Measurements from ENCODE around the gene DEPDC7.
"Not testable (repeated sequence)": the region's sequence is repeated elsewhere in the genome, so short reads cannot be mapped to it uniquely, and the experiment has no call there.

DEPDC7 gene

DNA sequence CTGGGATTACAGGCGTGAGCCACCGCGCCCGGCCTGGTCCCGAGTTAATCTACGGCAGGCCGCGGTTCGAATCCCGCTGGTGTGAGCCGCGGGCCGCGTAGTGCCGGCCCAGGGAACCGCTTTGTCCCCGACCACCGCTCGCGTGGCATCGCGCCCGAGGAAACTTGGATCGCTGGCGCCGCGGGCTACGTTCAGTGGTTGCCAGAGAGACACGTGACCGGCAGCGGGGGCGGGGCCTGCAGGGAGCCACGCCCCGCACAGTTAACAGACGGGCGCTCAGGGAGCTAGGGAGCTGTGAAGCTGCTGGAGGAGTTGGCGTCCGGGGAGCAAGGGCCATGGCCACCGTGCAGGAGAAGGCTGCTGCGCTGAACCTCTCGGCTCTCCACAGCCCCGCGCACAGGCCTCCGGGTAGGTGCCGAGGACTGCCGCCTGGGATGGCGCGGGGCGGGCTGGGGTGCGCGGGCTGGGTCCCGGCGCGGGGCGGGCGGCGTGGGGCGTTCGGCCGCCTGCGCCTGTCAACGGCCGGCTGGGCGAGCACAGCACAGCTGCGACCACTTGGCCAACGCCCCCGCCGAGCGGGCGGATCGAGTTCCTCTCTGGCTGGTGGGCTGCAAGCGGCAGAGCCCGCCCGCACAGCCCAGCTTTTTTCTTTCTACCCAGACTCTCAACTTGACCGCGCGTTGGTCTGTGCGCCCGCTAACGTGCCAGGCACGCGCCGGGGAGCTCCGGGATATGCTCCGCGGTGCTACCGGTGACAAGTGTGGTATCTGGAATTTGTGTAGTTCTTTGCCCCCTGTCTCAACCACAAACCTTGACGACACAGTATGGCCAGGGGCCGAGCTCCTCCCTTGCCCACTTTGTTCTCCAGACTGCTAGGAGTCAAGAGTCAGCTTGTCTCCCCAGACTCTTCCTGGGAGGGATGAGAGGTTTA is at the start of gene DEPDC7:
Gene DEPDC7, plus strand, starts transcription at position 258 of the 931 bp plus-strand sequence. Its CDS starts 78 bp downstream, at position 336.
- peak; percentile 77 for DNase-seq (ENCODE audit: low read depth)

DNA sequence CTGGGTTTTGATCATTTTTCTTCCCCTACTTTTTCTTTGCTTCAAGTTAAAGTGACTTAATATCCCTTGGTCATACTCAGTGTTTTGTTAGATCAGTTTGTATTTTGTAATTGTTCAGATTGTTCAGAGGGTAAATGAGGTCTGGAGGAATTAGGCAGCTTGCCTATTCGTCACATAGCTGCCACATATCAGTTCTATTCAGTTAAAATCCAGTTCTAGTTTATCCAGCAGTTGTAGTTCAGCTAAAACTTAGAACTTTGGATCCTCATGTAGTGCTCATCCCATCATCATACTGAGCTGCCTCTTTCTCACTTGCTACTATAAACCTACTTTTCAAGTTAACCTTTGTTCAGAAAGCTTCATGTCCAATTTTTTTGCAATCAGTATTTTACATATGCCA is 47.1 kb upstream of the DEPDC7 start:
- DNase-seq (ENCODE audit: low read depth): no peak

DNA sequence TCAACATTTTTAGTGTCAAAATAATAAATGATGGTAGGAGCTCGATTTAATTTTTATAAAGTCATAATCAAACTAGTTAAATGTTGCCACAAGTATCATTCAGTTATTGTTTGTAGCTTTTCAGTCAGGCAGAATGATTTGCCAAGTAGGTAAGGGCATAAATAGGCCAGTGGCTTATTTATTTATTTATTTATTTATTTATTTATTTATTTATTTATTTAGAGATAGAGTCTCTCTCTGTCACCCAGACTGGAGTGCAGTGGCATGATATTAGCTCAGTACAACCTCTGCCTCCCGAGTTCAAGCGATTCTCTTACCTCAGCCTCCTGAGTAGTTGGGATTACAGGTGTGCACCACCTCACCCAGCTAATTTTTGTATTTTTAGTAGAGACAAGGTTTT is 43.4 kb upstream of the DEPDC7 start:
- DNase-seq (ENCODE audit: low read depth): not testable (repeated sequence)

DNA sequence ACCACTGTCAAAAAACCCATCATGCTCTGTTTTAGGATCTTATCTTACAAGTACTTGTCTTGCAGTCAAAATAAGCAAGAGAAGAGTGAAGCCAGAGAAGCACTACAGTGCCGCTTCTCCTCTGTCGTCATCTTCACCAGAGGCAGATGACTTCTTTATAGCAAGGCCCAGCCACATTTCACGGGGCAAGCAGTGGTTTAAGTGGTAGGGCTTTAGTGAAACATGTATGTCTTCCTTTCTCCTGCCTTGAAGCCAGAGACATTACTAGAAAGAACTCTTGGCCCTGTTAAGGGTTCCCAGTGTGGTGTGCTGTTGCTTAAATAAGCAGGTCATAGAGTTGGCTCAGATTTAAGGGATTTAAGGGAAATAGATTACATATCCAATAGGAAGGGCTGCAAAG is 42.9 kb upstream of the DEPDC7 start:
- no peak for DNase-seq (ENCODE audit: low read depth)

DNA sequence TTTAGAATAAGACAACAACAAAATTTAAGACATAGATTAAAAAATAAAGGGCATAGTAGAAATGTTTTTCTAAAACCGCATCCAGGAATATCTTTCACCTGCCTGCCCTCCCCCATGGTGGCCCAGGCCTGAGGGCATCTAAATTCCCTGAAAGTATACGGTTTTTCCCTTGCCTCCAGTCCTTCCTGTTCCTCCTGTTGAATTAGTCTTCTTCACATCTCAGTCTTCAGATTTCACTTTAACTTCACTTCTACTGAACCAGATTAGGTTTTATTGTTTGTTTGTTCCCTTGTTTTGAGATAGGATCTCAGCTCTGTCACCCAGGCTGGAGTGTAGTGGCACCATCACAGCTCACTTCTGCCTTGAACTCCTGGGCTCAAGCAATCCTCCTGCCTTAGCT is 33.1 kb upstream of the DEPDC7 start:
- no peak for DNase-seq (ENCODE audit: low read depth)

DNA sequence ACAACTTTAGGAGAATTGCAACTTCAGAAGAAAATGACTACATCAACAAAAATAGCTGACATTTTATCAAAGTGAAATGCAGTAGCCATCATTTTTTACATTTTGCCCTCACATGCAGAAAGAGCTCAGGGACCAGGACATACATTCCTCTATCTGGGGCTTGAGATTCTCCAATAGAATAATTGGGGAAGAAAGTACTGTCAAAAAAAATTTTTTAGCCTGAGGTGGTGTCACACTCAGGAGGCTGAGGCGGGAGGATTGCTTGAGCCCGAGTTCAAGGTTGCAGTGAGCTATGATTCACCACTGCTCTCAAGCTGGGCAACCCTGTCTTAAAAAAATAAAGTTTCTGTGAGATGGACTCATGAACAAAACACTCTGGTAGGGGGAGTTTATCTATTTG is 32.2 kb upstream of the DEPDC7 start:
- DNase-seq (ENCODE audit: low read depth): no peak

DNA sequence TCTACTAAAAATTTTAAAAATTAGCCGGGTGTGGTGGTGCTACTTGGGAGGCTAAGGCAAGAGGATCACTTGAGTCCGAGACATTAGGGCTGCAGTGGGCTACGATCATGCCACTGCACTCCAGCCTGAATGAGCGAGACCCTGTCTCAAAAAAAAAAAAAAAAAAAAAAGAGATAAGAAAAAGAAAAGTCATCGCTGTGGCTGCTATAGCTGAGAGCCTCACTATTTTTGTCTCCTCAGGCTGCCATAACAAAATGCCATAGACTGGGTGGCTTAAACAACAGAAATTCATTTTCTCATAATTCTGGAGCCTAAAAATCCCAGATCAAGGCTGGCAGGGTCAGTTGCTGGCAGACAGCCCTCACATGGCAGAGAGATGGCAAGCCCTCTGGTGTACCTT is 30.1 kb upstream of the DEPDC7 start:
- no peak for DNase-seq (ENCODE audit: low read depth)

DNA sequence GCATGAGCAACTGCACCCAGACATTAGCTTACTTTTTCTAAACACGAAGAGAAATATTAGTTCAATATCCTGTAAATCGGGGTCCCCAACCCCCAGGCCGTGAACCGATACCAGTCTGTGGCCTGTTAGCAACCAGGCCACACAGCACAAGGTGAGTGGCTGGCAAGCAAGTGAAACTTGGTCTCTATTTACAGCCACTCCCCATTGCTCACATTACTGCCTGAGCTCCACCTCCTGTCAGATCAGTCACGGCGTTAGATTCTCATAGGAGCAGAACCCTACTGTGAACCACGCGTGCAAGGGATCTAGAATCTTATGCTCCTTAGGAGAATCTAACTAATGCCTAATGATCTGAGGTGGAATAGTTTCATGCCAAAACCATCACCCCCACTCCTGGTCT is 27.8 kb upstream of the DEPDC7 start:
- no peak for DNase-seq (ENCODE audit: low read depth)

DNA sequence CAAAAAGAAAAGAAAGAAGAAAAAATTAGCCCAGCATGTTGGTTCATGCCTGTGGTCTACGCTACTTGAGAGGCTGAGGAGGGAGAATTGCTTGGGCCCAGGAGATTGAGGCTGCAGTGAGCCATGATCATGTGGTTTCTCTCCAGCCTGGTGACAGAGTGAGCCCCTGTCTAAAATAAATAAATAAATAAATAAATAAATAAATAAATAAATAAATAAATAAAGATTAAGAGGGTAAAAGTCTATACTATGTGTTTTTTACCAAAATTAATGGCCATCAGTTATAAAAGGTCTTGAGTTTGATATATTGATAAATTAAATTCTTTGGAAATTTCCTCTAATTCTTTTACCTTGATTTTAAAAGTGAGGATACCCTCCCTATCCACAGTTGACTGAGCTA is 25.2 kb upstream of the DEPDC7 start:
- no peak for DNase-seq (ENCODE audit: low read depth)

DNA sequence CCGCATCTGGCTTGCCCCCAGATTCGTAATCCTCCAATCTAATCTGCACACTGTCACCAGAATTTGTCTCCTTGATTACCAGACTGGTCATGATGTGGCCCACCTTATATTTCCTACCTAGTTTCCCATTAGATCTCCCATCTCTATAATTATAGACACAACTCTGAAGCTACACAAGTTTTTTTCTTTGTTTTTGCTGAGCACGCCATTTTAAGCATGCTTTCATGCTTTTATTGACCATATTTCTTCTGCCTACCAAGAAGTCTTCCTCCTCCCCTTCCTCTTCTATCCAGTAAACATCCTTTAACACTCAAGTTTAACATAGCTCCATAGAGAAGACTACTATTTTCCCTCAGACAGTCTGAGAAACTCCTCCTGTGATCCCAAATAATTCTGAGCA is 24.3 kb upstream of the DEPDC7 start:
- no peak for DNase-seq (ENCODE audit: low read depth)

DNA sequence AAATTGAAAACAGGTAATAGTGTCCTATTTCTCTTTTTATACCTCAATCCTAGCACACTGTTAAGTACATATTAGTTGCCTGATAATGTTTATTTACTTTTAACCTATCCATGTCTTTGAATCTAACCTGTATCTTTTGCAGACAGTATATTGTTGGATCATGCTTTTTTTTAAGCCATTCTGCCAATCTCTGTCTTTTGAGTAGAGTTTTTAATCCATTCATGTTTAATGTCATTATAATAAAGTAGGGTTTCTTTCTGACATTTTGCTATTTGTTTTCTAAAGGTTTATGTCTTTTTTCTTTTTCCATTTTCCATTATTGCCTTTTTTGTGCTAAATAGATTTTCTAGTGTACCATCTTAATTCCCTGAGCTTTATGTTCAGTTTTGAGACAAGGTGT is 23.8 kb upstream of the DEPDC7 start:
- no peak for DNase-seq (ENCODE audit: low read depth)

DNA sequence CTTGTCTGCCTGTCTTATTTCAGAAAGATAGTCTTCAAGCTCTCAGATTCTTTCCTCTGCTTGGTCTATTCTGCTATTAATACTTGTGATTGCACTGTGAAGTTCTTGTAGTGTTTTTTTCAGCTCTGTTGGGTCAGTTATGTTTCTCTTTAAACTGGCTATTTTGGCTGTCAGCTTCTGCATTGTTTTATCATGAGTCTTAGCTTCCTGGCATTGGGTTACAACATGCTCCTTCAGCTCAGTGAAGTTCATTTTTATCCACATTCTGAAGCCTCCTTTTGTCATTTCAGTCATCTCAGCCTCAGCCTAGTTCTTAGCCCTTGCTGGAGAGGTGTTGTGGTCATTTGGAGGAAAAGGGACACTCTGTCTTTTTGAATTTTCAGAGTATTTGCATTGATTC is 15.5 kb upstream of the DEPDC7 start:
- DNase-seq (ENCODE audit: low read depth): no peak

DNA sequence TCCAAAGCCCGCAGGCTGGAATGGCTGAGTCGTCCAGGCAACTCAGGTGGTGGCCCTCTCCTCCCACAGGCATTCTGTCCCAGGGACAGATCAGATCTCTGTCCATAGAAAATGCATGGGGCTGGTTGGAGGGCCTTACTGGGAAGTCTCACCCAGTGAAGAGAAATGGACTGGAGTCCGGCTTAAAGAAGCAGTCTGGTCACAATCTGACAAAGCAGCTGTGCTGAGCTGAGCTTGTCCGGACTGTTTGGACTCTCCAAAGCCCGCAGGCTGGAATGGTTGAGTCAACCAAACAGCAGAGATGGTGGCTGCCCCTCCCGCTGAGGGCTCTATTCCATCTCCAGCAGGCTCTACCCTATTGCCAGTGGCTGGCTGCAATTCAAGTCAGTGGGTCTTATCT is 14.4 kb upstream of the DEPDC7 start:
- no peak for DNase-seq (ENCODE audit: low read depth)

DNA sequence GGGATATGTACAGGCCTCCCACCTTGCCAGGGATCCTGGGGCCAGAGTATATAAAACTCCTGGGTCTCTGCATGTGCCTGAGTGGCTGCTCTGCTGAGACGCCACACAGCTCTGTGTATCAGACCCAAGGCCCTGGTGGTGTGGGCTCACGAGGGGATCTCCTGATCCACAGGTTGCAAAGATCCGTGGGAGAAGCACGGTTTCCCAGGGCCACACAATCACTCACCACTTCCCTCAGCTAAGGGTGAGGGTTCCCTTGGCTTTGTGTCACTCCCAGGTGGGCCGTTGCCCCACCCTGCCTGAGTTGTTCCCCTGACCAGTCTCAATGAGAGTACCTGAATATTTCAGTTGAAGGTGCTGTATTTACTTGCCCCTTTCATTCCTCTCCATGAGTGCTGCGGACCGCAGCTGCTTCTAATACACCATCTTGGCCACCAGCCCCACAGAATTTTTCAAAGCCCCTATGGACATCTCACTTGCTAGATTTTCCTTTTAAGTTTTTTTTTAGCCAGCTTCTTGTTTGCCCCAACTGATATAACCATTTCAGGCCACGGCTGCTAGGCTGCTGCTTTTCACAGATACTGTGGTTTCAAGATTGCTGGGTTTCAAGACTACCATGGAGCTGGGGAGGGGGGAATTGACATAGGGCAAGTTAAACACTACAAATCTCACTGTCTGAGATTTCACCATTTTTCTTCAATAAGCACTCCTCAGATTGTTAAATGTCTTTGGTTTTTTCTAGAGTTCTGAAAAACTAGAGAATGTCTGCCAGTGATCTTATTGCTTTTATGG is 13.7 kb upstream of the DEPDC7 start:
- no peak for DNase-seq (ENCODE audit: low read depth)

DNA sequence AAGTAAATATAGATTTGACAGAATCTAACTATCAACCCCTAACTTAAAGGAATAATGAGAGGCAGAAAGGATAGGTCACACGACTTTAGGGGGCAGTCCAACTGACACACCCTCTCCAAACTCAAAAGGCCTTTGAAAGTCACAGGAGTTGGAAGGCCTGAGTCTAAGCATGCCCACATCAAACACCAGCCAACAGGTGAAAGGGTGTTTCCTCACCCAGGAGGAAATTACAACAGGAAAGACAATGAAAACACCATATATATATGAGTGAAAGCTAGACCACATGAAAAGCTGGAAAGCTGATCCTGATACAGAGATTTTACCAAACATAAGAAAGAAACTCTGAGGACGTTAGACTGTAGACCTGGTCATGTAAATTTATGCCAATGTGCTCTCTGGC is 10.5 kb upstream of the DEPDC7 start:
- DNase-seq (ENCODE audit: low read depth): no peak

DNA sequence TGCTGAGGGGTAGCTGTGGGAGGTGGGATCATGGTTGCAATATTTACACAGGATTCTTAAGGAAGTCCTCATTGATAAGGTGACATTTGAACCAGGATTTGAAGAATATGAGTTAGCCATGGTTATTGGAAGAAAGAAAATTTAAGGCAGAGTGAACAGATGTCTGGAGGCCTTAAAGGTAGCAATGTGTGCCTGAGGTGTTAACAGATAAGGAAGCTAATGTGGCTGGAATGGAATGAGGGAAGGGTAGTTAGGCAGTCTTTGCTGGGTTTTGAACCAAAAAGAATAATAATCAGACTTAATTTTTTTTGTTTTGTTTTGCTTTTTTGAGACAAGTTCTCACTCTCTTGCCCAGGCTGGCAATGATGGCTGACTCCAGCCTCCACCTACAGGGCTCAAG is 9.7 kb upstream of the DEPDC7 start:
- DNase-seq (ENCODE audit: low read depth): no peak

DNA sequence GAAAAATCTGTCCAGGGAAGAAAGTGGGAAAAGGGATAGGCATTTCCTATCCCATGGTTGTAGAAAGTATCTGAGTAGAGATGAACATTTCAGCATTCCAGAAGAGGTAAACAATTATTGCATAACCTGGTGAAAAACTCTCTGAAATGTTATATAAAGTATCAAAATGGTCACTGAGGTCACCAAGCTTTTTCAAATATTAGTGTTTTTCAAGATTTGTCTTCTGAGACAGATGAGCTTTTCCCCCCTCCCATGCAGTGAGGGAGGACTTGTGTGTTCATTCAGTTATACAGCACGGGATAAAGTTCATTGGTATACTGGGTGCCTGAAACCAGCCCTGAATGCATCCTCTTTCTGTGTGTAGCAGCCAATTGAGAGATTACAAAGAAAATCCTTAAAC is 1.9 kb upstream of the DEPDC7 start:
- no peak for DNase-seq (ENCODE audit: low read depth)

DNA sequence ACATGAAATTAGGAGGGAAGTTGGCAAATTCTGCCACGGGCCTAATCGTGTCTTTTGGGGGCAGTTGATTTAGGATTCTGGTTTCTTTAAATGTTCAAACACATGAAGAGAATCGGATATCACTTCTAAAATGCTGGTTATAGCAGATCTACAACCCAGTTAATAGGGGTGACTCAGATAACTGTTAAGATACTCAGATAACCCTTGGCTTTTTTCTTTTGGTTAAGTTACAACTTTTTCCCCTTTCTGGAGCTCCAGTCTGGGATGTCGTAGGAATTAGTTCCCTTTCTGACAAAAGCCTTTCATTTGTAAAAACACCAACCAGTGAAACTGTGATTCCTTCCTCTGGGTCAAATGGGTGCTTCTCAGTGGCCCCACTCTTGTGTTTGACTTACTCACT is 976 bp downstream of the DEPDC7 start:
- DNase-seq (ENCODE audit: low read depth): no peak

DNA sequence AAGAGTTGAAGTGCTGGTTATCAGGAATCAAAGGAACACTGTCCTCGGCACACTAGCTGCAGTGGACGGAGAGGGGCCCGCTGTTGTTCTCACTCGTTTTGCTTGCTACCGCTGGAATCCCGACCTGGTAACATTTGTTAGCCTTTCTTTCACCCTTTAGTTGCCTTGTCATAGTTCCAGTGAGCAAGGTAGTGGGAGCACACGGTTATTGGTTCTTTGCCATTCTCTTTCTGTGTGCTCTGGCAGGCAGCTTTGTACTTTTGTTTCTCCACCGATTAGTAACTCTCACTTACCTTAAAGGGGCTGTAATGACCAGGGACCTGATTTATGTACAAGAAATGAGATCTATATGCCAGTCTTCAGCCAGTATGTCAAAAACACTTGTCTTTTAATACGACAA is 1.8 kb downstream of the DEPDC7 start:
- DNase-seq (ENCODE audit: low read depth): no peak

DNA sequence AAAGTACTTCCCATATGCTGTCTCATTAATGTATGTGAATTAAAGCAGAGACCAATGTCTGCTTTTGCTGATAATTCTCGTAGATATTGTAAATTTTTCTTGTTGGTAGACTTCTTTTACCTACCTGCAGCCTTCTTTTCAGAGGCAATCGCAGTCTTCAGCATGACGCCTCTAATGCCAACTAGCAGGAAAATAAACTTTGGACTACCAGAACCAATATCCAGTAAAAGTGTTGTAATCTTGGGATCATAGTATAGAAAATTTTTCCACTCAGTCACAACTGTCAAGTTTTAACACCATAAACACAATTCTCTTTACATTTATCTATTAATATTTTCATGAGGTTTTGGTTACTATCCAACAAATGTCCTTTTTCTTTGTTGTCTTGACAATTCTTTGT is 2.3 kb downstream of the DEPDC7 start:
- no peak for DNase-seq (ENCODE audit: low read depth)

DNA sequence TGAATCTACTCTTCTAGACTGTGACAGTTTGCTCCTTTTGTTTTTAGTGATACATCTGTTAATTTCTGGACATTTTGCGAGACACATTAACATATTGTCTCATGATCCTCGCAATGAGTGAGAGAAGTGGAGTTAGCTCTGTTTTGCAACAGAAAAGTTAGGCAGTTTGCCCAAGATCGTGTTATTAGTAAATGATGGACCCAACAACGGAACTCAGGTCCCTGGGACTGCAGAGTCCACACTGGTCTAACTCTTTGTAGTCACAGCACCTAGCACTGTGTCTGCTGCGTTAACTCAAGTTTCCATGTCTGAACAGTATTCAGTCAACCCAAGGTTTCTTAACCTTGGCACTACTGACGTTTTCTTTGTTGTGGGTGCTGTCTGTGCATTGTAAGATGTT is 3.2 kb downstream of the DEPDC7 start:
- no peak for DNase-seq (ENCODE audit: low read depth)

DNA sequence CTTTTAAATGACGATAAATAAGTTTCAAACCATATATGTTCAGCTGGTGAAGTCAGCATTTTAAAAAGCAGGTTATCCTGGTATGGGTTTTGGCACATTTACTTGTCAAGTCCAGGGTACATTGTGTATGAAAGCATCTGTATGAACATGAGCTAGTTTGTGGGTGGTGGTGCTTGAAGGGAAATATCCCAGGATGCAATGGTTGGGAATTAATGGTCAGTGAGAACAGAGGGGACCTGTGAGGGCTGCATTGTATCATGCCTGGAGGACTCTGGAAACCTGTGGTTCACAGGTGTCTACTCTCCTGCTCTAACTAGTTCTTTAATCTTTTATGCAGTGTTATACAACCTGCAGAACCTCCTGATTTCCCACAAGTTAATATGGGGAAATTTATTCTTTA is 5.8 kb downstream of the DEPDC7 start:
- DNase-seq (ENCODE audit: low read depth): no peak

DNA sequence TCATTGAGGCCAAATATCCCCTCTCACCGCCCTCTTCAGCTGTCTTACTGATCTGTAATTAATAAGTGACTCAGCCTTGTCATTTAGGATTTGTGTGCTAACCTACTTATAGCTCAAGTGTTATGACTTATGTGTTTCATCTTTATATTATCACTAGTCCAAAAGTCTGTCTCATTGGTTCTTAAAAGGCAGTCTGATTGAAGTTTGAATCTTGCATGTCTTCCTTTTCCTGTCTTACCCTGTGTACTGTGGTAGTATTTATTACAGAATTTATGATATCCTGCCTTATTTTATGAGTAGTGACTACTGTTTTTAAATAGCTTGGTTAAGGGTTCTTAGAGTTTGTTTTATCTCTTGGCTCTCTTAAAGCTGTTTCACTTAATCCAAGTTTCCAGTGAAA is 6.3 kb downstream of the DEPDC7 start:
- no peak for DNase-seq (ENCODE audit: low read depth)
